K562 (cell line): ENCODE data around the gene PHEX. TPM values are rescaled to one million over a fixed set of nuclear protein-coding genes. Genes with fewer than 3 reads are reported as not detected.

Source experiments
- ATAC-seq: fragments of 200-7000 bp; cut with Tn5 transposase; 3 replicates; pipeline ENCODE4 v1.9.1; 2020; ENCODE audit warnings: moderate library complexity
- BruUV-seq: library from RNA; stranded (reverse); fragments of 400-500 nt; replicated peaks from 2 replicates; lab custom pipeline; 2021; lab: Mats Ljungman, UMichigan
- CTCF ChIA-PET: fragments of 300-600 bp; formaldehyde crosslinking; extraction: SDS; loops from one replicate; lab custom pipeline; 2021; ENCODE audit warnings: low intra/inter-chr PET ratio; lab: Yijun Ruan, JAX
- POLR2A ChIA-PET: fragments of 300-600, 350-650 bp; sonication (Branson Sonifier 250); formaldehyde crosslinking; extraction: SDS; loops from one replicate; lab custom pipeline; 2021; ENCODE audit warnings: antibody characterized with exemption, inconsistent platforms; lab: Yijun Ruan, JAX
- DNase-seq, 4 experiments: peaks; one replicate each; pipeline versions ENCODE4 v3.0.0 to v3.0.0-alpha.2; 2011 to 2018; ENCODE audit warnings: low spot score in 3 of 4, mixed read lengths in 3 of 4; ENCODE audit errors: extremely low read depth in 1 of 4
- FAIRE-seq: peaks from 2 replicates; lab custom pipeline; 2011; peaks lifted over from hg19 to GRCh38; lab: Jason Lieb, UNC
- H2AFZ ChIP-seq: 2 replicates; pipeline ENCODE4 v1.6.0; 2011; ENCODE audit warnings: low read depth, low read length, control low read depth, inconsistent platforms
- H3K27ac ChIP-seq: fragments of 200-600 bp; 3 replicates; pipeline ENCODE4 v1.8.0; 2011; ENCODE audit warnings: low read depth, mild to moderate bottlenecking, control low read depth, inconsistent platforms, low read length, moderate library complexity, mixed read lengths; ENCODE audit errors: extremely low read depth
- H3K27me3 ChIP-seq, 2 experiments: fragments of 300-600 bp in 1 of 2; 2 replicates in 1 of 2; 3 replicates in 1 of 2; pipeline versions ENCODE4 v1.6.0 to v1.8.0; 2011; ENCODE audit warnings: inconsistent platforms in 2 of 2, low read length in 2 of 2, mild to moderate bottlenecking in 1 of 2, mixed read lengths in 1 of 2, moderate library complexity in 1 of 2; ENCODE audit not compliant: control insufficient read depth in 2 of 2, insufficient read depth in 2 of 2
- H3K36me3 ChIP-seq: fragments of 300-600 bp; 3 replicates; pipeline ENCODE4 v1.8.0; 2011; ENCODE audit warnings: mild to moderate bottlenecking, low read length, inconsistent platforms; ENCODE audit not compliant: control insufficient read depth, insufficient read depth
- H3K4me1 ChIP-seq, 2 experiments: fragments of 200-600 bp in 1 of 2; replicated peaks in 1 of 2; 2 replicates in 1 of 2; 3 replicates in 1 of 2; pipeline versions ENCODE4 v1.5.1 to v1.8.0; 2011; ENCODE audit warnings: inconsistent platforms in 2 of 2, low read length in 2 of 2, mild to moderate bottlenecking in 1 of 2, mixed read lengths in 1 of 2, moderate library complexity in 1 of 2; ENCODE audit not compliant: control insufficient read depth in 2 of 2, insufficient read depth in 2 of 2
- H3K4me2 ChIP-seq: 2 replicates; pipeline ENCODE4 v1.6.1; 2011; ENCODE audit warnings: low read length, control low read depth, inconsistent platforms, mixed read lengths; ENCODE audit not compliant: insufficient read depth
- H3K4me3 ChIP-seq: fragments of 200-600 bp; sonication (generic), shearing (Covaris generic); 2 replicates; pipeline ENCODE4 v1.5.1; 2016; ENCODE audit warnings: control low read depth, inconsistent platforms
- H3K79me2 ChIP-seq: fragments of 200-600 bp; 3 replicates; pipeline ENCODE4 v1.8.0; 2011; ENCODE audit warnings: low read length, inconsistent platforms; ENCODE audit not compliant: control insufficient read depth, insufficient read depth
- H3K9ac ChIP-seq, 2 experiments: 2 replicates each; pipeline versions ENCODE4 v1.6.0 to v1.6.1; 2011; ENCODE audit warnings: low read depth in 2 of 2, low read length in 2 of 2, control low read depth in 1 of 2, inconsistent platforms in 1 of 2, mild to moderate bottlenecking in 1 of 2, mixed read lengths in 1 of 2; ENCODE audit not compliant: insufficient read depth in 1 of 2
- H3K9me1 ChIP-seq: one replicate; pipeline ENCODE4 v1.6.0; 2011; ENCODE audit warnings: inconsistent platforms, mild to moderate bottlenecking, low read length, moderate library complexity; ENCODE audit not compliant: control insufficient read depth, insufficient read depth
- H3K9me3 ChIP-seq: replicated peaks from 2 replicates; pipeline ENCODE4 v1.5.1; 2011; ENCODE audit warnings: low read depth, low read length, inconsistent platforms; ENCODE audit not compliant: control insufficient read depth, insufficient read depth
- H4K20me1 ChIP-seq: replicated peaks from 2 replicates; pipeline ENCODE4 v1.6.1; 2011; ENCODE audit warnings: low read length, inconsistent platforms, mixed read lengths; ENCODE audit not compliant: control insufficient read depth, insufficient read depth
- CEBPG ChIP-seq, 3 experiments: fragments of 200-800 bp in 1 of 3; sonication (Bioruptor generic) in 1 of 3; sonication (generic) in 1 of 3; formaldehyde crosslinking in 1 of 3; IDR thresholded peaks in 2 of 3; conservative IDR thresholded peaks in 1 of 3; 2 replicates each; pipeline versions ENCODE4 v1.6.1 to v1.8.0; 2016 to 2022; ENCODE audit warnings: missing compliant biosample characterization in 2 of 3, missing genetic modification characterization in 2 of 3, mild to moderate bottlenecking in 1 of 3, missing genetic modification reagents in 1 of 3
- JUN ChIP-seq, 2 experiments: sonication (generic) in 1 of 2; formaldehyde crosslinking in 1 of 2; IDR thresholded peaks; 2 replicates each; pipeline versions ENCODE4 v1.6.1 to v1.8.0; 2012 to 2022; ENCODE audit warnings: borderline replicate concordance in 2 of 2, mild to moderate bottlenecking in 2 of 2, improper control_type of control experiment in 1 of 2, low read depth in 1 of 2, low read length in 1 of 2, missing genetic modification reagents in 1 of 2
- KAT8 ChIP-seq: fragments of 450-650 bp; IDR thresholded peaks from 2 replicates; pipeline ENCODE4 v1.6.1; 2016; ENCODE audit warnings: low read depth, mild to moderate bottlenecking
- NFE2L1 ChIP-seq: fragments of 450-650 bp; IDR thresholded peaks from 2 replicates; pipeline ENCODE4 v1.6.1; 2016; ENCODE audit warnings: missing genetic modification characterization, low read depth, mild to moderate bottlenecking, missing compliant biosample characterization, moderate library complexity, borderline replicate concordance
- RFX1 ChIP-seq: fragments of 450-650 bp; IDR thresholded peaks from 2 replicates; pipeline ENCODE4 v1.6.1; 2016; ENCODE audit warnings: mild to moderate bottlenecking, moderate library complexity
- SUPT5H ChIP-seq: fragments of 450-650 bp; IDR thresholded peaks from 2 replicates; pipeline ENCODE4 v1.6.1; 2016
- THRAP3 ChIP-seq: fragments of 450-650 bp; IDR thresholded peaks from 2 replicates; pipeline ENCODE4 v1.6.1; 2016; ENCODE audit warnings: mild to moderate bottlenecking, inconsistent platforms, borderline replicate concordance
- ZBTB43 ChIP-seq: sonication (generic); formaldehyde crosslinking; IDR thresholded peaks from 2 replicates; pipeline ENCODE4 v1.8.0; 2023; ENCODE audit warnings: mild to moderate bottlenecking, missing genetic modification reagents
- ZNF24 ChIP-seq: fragments of 450-650 bp; IDR thresholded peaks from 2 replicates; pipeline ENCODE4 v1.6.1; 2016
- WGBS: fragments of 100-300 bp; shearing (Covaris generic); methylation state at CpG from one replicate; pipeline ENCODE4 v1.1.6; 2016; ENCODE audit warnings: low coverage, mixed read lengths; ENCODE audit not compliant: insufficient coverage; ENCODE audit errors: missing lambda C conversion rate; 5-methylcytosine and 5-hydroxymethylcytosine counted together
- in situ Hi-C: fragments of 300-500 bp; cut with MboI; formaldehyde crosslinking; loops from 4 replicates; pipeline ENCODE4 v1.15.0; 2018; ENCODE audit warnings: inconsistent platforms, mixed read lengths
- intact Hi-C: fragments of 100-400 bp; cut with micrococcal nuclease; formaldehyde crosslinking; loops from 2 replicates; pipeline ENCODE4 v1.14.2; 2022
- polyA plus RNA-seq, 8 experiments: library from polyadenylated mRNA; depleted of rRNA in 4 of 8; stranded (reverse) in 5 of 8; unstranded in 3 of 8; fragments of >200 nt; fragmentation: Nextera tagmentation in 2 of 8; fragmentation: Illumina TruSeq in 1 of 8; extraction: Ambion mirVana in 2 of 8; extraction: Trizol in 1 of 8; gene quantifications; 2 replicates each; pipeline versions ENCODE4 v1.2.1 to v1.2.3, GENCODE V29; 2011 to 2014; ENCODE audit warnings: inconsistent platforms in 1 of 8, missing spikeins in 1 of 8
- total RNA-seq, 7 experiments: library from RNA; depleted of rRNA in 6 of 7; stranded (reverse); fragments of >200 nt in 6 of 7; fragmentation: Illumina TruSeq in 2 of 7; extraction: Trizol in 2 of 7; gene quantifications; 2 replicates each; pipeline versions ENCODE4 v1.2.1 to v1.2.3, GENCODE V29; 2011 to 2021; ENCODE audit warnings: low replicate concordance in 1 of 7

PHEX gene
- total and polyA plus RNA-seq, 9 of the 15 experiments (the other 6 are each of a cell fraction or from before 2014, with no cell fraction given) = 0.01 to 0.11 (median 0.04) TPM; not detected in 6

GRCh38 chrX:22043872-22044271 is 11.7 kb downstream of the PHEX start:
- in situ Hi-C loops (no loop called here), intact Hi-C loops (no loop called here)
- no TSS peak for BruUV-seq
- Histone ChIP-seq H3K4me3 (no peak overlapping the region), H3K9me1 (no peaks in the 10 kb centered on the region)
- TF ChIP-seq THRAP3 (no peak), CEBPG (CRISPR knock-in tag; IDR thresholded peaks at IDR 0.05) (no peak), CEBPG (tag; conservative IDR thresholded peaks at IDR 0.05 in 1 of 2, IDR thresholded peaks at IDR 0.05 in 1 of 2) (no peak), KAT8 (no peak), NFE2L1 (tag) (no peak), ZNF24 (no peak), JUN (IDR thresholded peaks at IDR 0.05; ENCODE audit: borderline replicate concordance, low read depth, low read length) (no peak), JUN (CRISPR knock-in tag; IDR thresholded peaks at IDR 0.05; ENCODE audit: borderline replicate concordance) (no peak), ZBTB43 (CRISPR knock-in tag) (no peak), RFX1 (no peak), SUPT5H (no peak)
- TF ChIP-seq, all 486 proteins: peak for 0
- ATAC-seq = no peak
- DNase-seq = no peak
- no peak for FAIRE-seq
- no peaks in the 10 kb centered on the region for H4K20me1 ChIP-seq
- H3K27me3 ChIP-seq = no peaks in the 10 kb centered on the region
- ChIA-PET POLR2A (no interaction called here), CTCF (no interaction called here)
- H3K9ac ChIP-seq = no peak overlapping the region
- H3K79me2 ChIP-seq = no peaks in the 10 kb centered on the region
- WGBS = 0% methylated on average over 4 of the region's 4 CpGs
- no peak overlapping the region for H3K4me2 ChIP-seq
- no peak overlapping the region for H2AFZ ChIP-seq
- no peak overlapping the region for H3K27ac ChIP-seq
- H3K36me3 ChIP-seq = no peaks in the 10 kb centered on the region
- no peaks in the 10 kb centered on the region for H3K4me1 ChIP-seq
- H3K9me3 ChIP-seq = no peaks in the 10 kb centered on the region
